Measurements from ENCODE around the gene IRAK1BP1. TPM values are rescaled to one million over a fixed set of nuclear protein-coding genes. Genes with fewer than 3 reads are reported as not detected.
A peak's percentile ranks its signal among the peaks of the same experiment; 100 is the strongest.
"Not testable (repeated sequence)": the region's sequence is repeated elsewhere in the genome, so short reads cannot be mapped to it uniquely, and the experiment has no call there.

Gene IRAK1BP1
- total RNA-seq, 1 donor from 2014 or later, result 2.6 TPM

DNA sequence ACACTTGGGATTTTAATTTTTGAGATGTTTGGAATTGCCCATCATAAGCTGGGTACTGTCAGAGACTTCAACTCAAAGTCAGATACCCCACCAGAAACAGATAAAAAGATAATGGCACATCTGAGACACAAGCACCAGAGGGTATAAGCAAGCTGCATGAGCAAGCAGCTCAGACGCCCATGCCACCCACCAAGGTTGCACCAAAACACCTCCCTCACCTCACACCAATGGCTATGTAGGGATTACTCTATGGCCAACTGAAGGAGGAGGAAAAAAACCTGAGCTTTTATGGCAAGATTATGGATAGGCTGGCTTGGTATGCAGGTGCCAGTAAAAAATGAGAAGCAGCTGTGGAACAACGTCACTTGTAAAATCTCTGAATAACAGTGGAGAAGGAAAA, 3.8 kb upstream of the IRAK1BP1 start:
- FAIRE-seq, result no peak
- DNase-seq (ENCODE audit: low read depth), result no peak
- H3K27me3 ChIP-seq (ENCODE audit: control insufficient read depth, insufficient read depth, low read length), result no peaks in the 10 kb centered on the region
- no peaks in the 10 kb centered on the region for H3K36me3 ChIP-seq (ENCODE audit: control insufficient read depth, insufficient read depth, low read length)
- TF ChIP-seq, protein P1, sequence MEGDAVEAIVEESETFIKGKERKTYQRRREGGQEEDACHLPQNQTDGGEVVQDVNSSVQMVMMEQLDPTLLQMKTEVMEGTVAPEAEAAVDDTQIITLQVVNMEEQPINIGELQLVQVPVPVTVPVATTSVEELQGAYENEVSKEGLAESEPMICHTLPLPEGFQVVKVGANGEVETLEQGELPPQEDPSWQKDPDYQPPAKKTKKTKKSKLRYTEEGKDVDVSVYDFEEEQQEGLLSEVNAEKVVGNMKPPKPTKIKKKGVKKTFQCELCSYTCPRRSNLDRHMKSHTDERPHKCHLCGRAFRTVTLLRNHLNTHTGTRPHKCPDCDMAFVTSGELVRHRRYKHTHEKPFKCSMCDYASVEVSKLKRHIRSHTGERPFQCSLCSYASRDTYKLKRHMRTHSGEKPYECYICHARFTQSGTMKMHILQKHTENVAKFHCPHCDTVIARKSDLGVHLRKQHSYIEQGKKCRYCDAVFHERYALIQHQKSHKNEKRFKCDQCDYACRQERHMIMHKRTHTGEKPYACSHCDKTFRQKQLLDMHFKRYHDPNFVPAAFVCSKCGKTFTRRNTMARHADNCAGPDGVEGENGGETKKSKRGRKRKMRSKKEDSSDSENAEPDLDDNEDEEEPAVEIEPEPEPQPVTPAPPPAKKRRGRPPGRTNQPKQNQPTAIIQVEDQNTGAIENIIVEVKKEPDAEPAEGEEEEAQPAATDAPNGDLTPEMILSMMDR (IDR thresholded peaks at IDR 0.05; ENCODE audit: insufficient read depth, low read length, severe bottlenecking), result no peak
- H3K4me3 ChIP-seq (ENCODE audit: low read depth, low read length), result no peak overlapping the region

DNA sequence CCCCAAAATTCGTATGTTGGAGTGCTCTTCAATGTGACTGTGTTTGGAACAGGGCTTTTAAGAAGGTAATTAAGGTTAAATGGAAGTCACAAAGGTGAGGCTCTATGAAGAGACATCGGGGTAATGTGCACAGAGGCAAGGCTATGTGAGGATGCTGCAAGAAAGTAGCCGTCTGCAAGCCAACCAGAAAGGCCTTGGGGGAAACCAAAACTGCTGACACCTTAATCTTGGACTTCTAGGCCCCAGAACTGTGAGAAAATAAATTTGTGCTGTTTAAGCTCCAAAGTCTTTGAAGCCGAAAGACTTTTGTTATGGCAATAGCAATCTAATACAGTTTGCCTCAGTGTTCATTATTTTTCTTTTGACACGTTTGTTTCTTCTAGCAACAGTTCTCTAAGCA, 2.4 kb upstream of the IRAK1BP1 start:
- FAIRE-seq, result no peak
- TF ChIP-seq, protein P1 (IDR thresholded peaks at IDR 0.05; ENCODE audit: insufficient read depth, low read length, severe bottlenecking), result no peak
- Histone ChIP-seq H3K27me3 (ENCODE audit: control insufficient read depth, insufficient read depth, low read length) (no peaks in the 10 kb centered on the region), H3K4me3 (ENCODE audit: low read depth, low read length) (no peak overlapping the region), H3K36me3 (ENCODE audit: control insufficient read depth, insufficient read depth, low read length) (no peaks in the 10 kb centered on the region)
- DNase-seq (ENCODE audit: low read depth), result no peak

DNA sequence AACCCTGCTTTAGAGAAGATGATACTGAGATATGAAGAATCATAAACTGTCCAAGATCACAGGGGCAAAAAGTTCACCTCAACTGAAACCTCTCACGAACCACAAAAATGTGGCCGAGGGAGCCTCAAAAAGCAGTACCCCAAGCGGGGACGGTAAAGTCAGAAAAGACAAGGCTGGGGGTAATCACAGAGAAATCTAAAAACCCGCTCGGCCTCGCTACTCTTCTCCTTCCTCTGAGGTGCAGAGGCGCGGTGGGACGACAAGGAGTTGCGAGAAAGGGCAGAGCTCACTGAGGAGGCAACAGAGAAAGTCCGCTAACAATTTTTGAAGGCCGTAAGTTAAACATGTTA, 356 bp upstream of the IRAK1BP1 start:
- DNase-seq (ENCODE audit: low read depth) (no peak), FAIRE-seq (no peak)

DNA sequence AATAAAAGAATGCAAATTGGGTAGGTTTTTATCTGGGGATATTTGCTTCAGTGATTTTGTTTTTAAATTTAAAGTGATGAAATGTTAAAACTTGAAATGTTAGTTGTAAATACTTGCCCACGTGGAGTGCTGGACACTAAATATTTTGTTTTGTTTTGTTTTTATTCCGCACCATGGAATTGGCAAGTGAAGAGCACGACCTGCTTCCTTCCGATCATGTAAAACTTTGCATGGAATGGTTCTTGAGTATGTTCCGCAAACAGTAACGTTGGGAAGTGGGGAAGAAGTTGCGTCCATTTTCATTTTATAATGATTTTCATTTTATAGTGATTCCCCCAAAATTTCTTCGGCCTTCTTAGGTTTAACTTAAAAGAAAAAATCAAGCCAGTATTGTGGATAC, 765 bp downstream of the IRAK1BP1 start:
- TF ChIP-seq, protein P1 (IDR thresholded peaks at IDR 0.05; ENCODE audit: insufficient read depth, low read length, severe bottlenecking), result no peak
- peak; percentile 8 for DNase-seq (ENCODE audit: low read depth)
- no peaks in the 10 kb centered on the region for H3K36me3 ChIP-seq (ENCODE audit: control insufficient read depth, insufficient read depth, low read length)
- H3K27me3 ChIP-seq (ENCODE audit: control insufficient read depth, insufficient read depth, low read length), result no peaks in the 10 kb centered on the region
- no peak for FAIRE-seq
- H3K4me3 ChIP-seq (ENCODE audit: low read depth, low read length), result peak overlapping the region; percentile 72

More for the DNA sequence above, 356 bp upstream of the IRAK1BP1 start:
- Histone ChIP-seq H3K27me3 (ENCODE audit: control insufficient read depth, insufficient read depth, low read length) (no peaks in the 10 kb centered on the region), H3K36me3 (ENCODE audit: control insufficient read depth, insufficient read depth, low read length) (no peaks in the 10 kb centered on the region), H3K4me3 (ENCODE audit: low read depth, low read length) (peak overlapping the region; percentile 72)
- TF ChIP-seq, protein P1 (IDR thresholded peaks at IDR 0.05; ENCODE audit: insufficient read depth, low read length, severe bottlenecking), result no peak

DNA sequence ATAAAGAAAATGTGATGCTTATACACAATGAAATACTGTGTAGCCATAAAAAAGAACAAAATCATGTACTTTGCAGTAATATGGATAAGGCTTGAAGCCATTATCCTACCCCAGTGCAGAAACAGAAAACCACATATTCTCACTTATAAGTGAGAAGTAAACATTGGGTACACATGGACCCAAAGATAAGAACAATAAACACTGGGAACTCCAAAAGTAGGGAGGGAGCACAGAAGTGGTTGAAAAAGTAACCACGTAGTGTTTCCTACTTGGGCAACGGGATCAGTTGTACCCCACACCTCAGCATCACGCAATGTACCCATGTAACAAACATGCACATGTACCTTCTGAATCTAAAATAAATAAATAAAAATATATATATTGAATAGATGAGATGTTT, 8.2 kb downstream of the IRAK1BP1 start:
- H3K4me3 ChIP-seq (ENCODE audit: low read depth, low read length), result no peak overlapping the region
- no peaks in the 10 kb centered on the region for H3K36me3 ChIP-seq (ENCODE audit: control insufficient read depth, insufficient read depth, low read length)
- H3K27me3 ChIP-seq (ENCODE audit: control insufficient read depth, insufficient read depth, low read length), result no peaks in the 10 kb centered on the region
- DNase-seq (ENCODE audit: low read depth) (no peak), FAIRE-seq (no peak)
- TF ChIP-seq, protein P1 (IDR thresholded peaks at IDR 0.05; ENCODE audit: insufficient read depth, low read length, severe bottlenecking), result no peak

DNA sequence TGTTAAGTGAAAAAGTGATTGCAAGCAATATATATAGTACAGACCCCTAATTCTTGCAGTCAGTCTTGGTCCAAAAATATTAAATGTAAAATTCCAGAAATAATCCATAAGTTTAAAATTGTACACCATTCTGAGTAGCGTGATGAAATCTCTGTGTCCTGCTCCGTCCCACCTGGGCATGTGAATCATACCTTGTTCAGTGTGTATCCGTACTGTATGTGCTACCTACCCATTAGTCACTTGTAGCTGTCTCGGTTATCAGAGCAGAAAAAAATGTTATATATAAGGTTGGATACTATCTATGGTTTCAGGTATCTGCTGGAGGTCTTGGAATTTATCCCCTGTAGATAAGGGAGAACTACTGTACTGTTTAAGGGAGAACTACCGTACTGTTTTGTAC, 16.3 kb downstream of the IRAK1BP1 start:
- no peaks in the 10 kb centered on the region for H3K27me3 ChIP-seq (ENCODE audit: control insufficient read depth, insufficient read depth, low read length)
- TF ChIP-seq, protein P1 (IDR thresholded peaks at IDR 0.05; ENCODE audit: insufficient read depth, low read length, severe bottlenecking), result no peak
- FAIRE-seq, result no peak
- no peak overlapping the region for H3K4me3 ChIP-seq (ENCODE audit: low read depth, low read length)
- no peaks in the 10 kb centered on the region for H3K36me3 ChIP-seq (ENCODE audit: control insufficient read depth, insufficient read depth, low read length)
- peak; percentile 84 for DNase-seq (ENCODE audit: low read depth)

DNA sequence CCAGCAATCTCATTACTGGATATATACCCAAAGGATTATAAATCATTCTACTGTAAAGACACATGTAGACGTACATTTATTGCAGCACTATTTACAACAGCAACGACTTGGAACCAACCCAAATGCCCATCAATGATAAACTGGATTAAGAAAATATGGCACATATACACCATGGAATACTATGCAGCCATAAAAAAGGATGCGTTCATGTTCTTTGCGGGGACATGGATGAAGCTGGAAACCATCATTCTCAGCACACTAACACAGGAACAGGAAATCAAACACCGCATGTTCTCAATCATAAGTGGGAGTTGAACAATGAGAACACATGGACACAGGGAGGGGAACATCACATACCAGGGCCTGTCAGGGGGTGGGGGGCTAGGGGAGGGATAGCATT, 22.6 kb downstream of the IRAK1BP1 start:
- not testable (repeated sequence) for DNase-seq (ENCODE audit: low read depth); FAIRE-seq; H3K4me3 ChIP-seq (ENCODE audit: low read depth, low read length); H3K36me3 ChIP-seq (ENCODE audit: control insufficient read depth, insufficient read depth, low read length); H3K27me3 ChIP-seq (ENCODE audit: control insufficient read depth, insufficient read depth, low read length)
